SHP77 treated with DMSO at 0.1 percent for 48 hours (cell line): ENCODE results near the gene SCRN1.

ENCODE experiments used
- DNase-seq: peaks from one replicate; lab custom pipeline; 2025; lab: John Stamatoyannopoulos, UW

The SCRN1 gene

GRCh38 chr7:29926741-29927140 lies 62.9 kb downstream of the SCRN1 start:
- DNase-seq, result no peak

- no peak for DNase-seq
These were observed 63.4 kb downstream of the SCRN1 start for GRCh38 chr7:29926216-29926615.

- no peak for DNase-seq
These were observed 64.9 kb downstream of the SCRN1 start for GRCh38 chr7:29924684-29925083.

- DNase-seq, result no peak
These were observed 65.6 kb downstream of the SCRN1 start for GRCh38 chr7:29924006-29924405.

- no peak for DNase-seq
These were observed 66.5 kb downstream of the SCRN1 start for GRCh38 chr7:29922921-29923700.

GRCh38 chr7:29921404-29922010 lies 68.1 kb downstream of the SCRN1 start:
- DNase-seq, result peak; percentile 51

- no peak for DNase-seq
These were observed 69.1 kb downstream of the SCRN1 start for GRCh38 chr7:29920491-29920890.

DNA sequence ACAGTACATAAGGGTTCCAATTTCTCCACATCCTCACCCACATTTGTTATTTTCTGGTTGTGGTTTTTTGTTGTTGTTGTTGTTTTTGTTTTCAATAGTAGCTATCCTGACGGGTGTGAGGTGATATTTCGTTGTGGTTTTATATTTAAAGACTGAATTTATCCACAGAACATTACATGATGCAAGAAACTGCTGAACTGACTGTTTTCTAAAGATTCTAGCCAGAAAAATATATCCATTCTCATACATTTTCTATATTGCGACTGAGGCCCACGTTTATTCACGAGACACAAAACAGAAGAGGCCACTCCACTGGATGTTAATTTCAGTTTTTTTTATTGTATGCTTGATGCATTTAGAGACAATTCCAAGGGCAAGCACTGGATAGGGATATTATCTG lies 69.8 kb downstream of the SCRN1 start:
- no peak for DNase-seq

- no peak for DNase-seq
These were observed 70.8 kb downstream of the SCRN1 start for GRCh38 chr7:29918850-29919249.

DNA sequence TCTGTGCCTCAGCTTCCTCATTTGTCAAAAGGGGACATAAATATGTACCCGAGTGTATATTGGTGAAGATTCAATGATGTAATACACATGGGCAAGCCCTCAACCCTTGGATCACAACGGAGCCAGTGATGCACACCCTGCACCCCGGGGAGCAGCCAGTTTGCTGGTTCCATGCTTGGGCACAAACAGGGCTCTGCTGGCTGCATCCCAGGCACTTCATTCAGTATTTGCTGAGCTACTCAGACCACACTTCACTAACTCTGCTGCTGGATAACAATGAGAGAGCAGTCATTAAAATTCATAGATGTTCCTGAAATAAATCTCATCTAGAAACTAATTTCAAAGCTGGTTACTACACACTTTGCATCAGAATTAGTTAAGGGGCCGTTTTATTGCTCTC lies 72.0 kb downstream of the SCRN1 start:
- no peak for DNase-seq

DNA sequence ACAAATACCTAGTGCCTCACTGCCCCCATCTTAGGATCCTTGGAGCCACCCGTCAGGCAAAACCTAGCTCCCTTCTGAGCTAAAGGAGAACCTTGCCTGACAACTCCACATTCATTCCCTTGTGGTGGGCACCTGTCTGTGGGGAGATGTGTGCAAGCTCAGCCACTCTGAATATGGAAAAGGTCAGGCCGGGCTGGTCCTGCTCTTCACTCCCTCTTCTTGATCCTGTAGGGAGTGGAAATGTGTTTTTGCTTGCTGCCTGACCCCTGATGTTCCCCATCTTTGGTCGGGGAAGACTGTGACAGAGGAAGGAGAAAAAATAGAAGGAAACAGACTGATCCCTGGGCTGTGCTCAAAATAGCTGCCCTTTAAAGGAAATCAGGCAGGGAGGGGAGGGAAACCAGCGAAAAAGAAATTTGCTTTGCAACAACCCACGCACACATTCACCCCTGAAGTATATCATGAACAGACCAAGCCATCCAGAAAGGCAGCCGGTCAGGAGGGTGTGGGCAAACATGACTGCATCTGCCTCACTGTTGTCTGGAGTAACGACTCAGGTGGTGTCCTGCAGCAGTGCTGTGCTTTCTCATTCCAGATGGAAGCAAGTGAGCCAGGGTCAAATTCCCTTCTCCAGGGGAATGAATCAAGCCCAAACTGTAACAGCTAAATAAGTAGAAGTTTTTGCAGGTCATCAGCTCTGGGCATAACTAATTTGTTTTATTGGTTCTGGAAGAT lies 74.0 kb downstream of the SCRN1 start:
- DNase-seq, result no peak

GRCh38 chr7:29914180-29914579 lies 75.4 kb downstream of the SCRN1 start:
- DNase-seq, result no peak

- no peak for DNase-seq
These were observed 83.2 kb downstream of the SCRN1 start for GRCh38 chr7:29906200-29907022.

- no peak for DNase-seq
These were observed 88.9 kb downstream of the SCRN1 start for GRCh38 chr7:29900745-29901144.

- DNase-seq, result no peak
These were observed 91.3 kb downstream of the SCRN1 start for GRCh38 chr7:29898301-29898700.

DNA sequence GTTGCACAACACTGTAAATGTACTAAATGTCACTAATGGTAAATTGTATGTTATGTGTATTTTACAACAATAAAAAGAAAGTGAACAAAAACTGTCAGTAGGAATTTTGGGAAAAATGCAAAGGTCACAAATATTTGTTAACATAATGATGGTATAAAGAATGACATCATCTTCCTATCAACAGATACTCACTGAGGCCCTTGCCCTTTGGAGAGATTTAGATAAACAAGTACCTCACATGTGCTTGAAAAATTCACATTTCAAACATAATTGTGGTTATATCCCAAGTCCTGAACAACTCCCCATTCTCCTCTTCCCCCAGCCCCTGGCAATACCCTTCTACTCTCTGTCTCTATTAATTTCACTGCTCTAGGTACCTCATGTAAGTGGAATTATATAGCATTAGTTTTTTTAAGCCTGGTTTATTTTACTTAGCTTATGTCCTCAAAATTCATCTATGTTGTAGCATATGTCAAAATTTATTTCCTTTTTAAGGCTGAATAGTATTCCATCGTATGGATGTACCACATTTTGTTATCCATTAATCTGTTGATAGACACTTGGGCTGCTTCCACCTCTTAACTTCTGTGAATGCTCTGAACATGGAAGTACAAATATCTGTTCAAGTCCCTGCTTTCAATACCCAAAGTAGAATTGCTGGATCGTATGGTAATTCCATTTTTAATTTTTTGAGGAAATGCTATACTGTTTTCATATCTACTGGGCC lies 92.8 kb downstream of the SCRN1 start:
- no peak for DNase-seq

DNA sequence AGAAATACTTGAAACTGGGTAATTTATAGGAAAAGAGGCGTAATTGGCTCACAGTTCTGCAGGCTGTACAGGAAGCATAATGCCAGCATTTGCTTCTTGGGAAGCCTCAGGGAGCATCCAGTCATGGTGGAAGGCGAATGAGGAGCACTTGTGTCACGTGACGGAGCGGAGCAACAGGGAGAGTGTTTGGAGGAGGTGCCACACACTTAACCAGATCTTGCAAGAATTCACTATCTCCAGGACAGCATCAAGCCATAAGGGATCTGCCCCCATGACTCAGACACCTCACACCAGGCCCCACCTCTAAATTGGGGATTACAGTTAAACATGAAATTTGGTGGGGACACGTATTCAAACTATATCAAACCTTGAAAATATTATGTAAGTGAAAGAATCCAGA lies 94.0 kb downstream of the SCRN1 start:
- no peak for DNase-seq

DNA sequence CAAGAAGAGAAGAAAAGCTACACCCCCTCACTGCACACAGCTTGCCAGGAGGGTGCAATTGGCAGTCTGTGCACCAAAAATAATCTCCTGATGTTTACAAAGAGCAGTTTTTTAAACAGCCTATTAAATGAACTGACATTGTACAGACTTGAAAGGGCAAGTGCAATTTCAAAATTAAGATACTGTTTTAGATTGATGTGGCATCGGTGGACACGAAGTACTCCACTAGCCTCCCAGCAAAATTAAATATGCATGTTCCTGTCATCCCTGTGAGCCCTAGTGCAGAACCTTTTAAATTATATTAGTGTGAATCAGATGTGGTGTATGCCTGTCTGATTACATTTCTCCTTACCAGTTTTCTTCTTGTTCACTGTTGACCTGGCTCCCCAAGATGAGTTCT lies 95.3 kb downstream of the SCRN1 start:
- DNase-seq, result no peak

- DNase-seq, result no peak
These were observed 96.1 kb downstream of the SCRN1 start for GRCh38 chr7:29893351-29893965.

DNA sequence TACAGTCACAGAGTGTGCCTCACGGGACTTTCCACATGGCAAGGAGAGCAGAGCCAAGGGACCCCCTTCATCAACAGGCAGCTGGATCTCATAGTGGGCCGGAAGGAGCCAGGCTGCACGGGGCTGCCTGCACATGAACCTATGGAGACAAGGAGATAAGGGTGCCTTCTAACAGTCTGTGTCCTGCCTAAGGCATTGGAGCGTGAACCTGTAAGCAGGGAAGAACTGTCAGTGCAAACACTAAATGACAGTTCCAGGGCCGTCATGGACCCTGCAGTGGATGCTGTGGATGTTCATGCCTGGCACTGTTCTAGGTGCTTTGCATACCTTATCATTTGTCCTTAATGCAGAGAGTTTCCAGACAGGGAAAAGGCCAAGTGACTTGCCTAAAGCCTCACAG lies 97.4 kb downstream of the SCRN1 start:
- DNase-seq, result no peak

GRCh38 chr7:29891766-29892165 lies 97.8 kb downstream of the SCRN1 start:
- DNase-seq, result no peak
